ENCODE measurements around the gene BBS9.

The BBS9 gene

GRCh38 chr7:33494474-33494873 is 365.1 kb downstream of the BBS9 start:
- H3K4me3 ChIP-seq (ENCODE audit: insufficient read depth, low read depth, low read length): no peak overlapping the region
- H3K4me1 ChIP-seq (ENCODE audit: control insufficient read depth, insufficient read depth, low read length): peaks cover 5% of the 10 kb centered on the region
- H3K27ac ChIP-seq (ENCODE audit: insufficient read depth, low read depth, low read length, poor library complexity, severe bottlenecking): no peak overlapping the region
- H3K36me3 ChIP-seq (ENCODE audit: control insufficient read depth, insufficient read depth, low read length): no peaks in the 10 kb centered on the region
- H3K27me3 ChIP-seq (ENCODE audit: control insufficient read depth, insufficient read depth, low read length, poor library complexity, severe bottlenecking): no peaks in the 10 kb centered on the region
- H3K9me3 ChIP-seq (ENCODE audit: control insufficient read depth, low read length): no peaks in the 10 kb centered on the region

- WGBS, 2 experiments: 76 to 80% methylated on average over 4 to 5 of the region's 5 CpGs
- Histone ChIP-seq H3K4me3 (ENCODE audit: insufficient read depth, low read depth, low read length) (no peak overlapping the region), H3K27ac (ENCODE audit: insufficient read depth, low read depth, low read length, poor library complexity, severe bottlenecking) (no peak overlapping the region)
These were observed 365.8 kb downstream of the BBS9 start for GRCh38 chr7:33495207-33495606.

GRCh38 chr7:33497051-33497450 is 367.7 kb downstream of the BBS9 start:
- no peaks in the 10 kb centered on the region for H3K27me3 ChIP-seq (ENCODE audit: control insufficient read depth, insufficient read depth, low read length, poor library complexity, severe bottlenecking)
- WGBS, 2 experiments: 94 to 100% methylated on average over 2 of the region's 2 CpGs
- H3K4me3 ChIP-seq (ENCODE audit: insufficient read depth, low read depth, low read length): no peak overlapping the region
- no peak overlapping the region for H3K27ac ChIP-seq (ENCODE audit: insufficient read depth, low read depth, low read length, poor library complexity, severe bottlenecking)
- H3K4me1 ChIP-seq (ENCODE audit: control insufficient read depth, insufficient read depth, low read length): peaks cover 5% of the 10 kb centered on the region
- H3K9me3 ChIP-seq (ENCODE audit: control insufficient read depth, low read length): no peaks in the 10 kb centered on the region
- no peaks in the 10 kb centered on the region for H3K36me3 ChIP-seq (ENCODE audit: control insufficient read depth, insufficient read depth, low read length)

More at GRCh38 chr7:33495207-33495606, 365.8 kb downstream of the BBS9 start:
- no peaks in the 10 kb centered on the region for H3K27me3 ChIP-seq (ENCODE audit: control insufficient read depth, insufficient read depth, low read length, poor library complexity, severe bottlenecking)
- H3K4me1 ChIP-seq (ENCODE audit: control insufficient read depth, insufficient read depth, low read length): peaks cover 5% of the 10 kb centered on the region
- H3K36me3 ChIP-seq (ENCODE audit: control insufficient read depth, insufficient read depth, low read length): no peaks in the 10 kb centered on the region
- H3K9me3 ChIP-seq (ENCODE audit: control insufficient read depth, low read length): no peaks in the 10 kb centered on the region

GRCh38 chr7:33500703-33501701 is 371.6 kb downstream of the BBS9 start:
- Histone ChIP-seq H3K9me3 (ENCODE audit: control insufficient read depth, low read length) (no peaks in the 10 kb centered on the region), H3K27me3 (ENCODE audit: control insufficient read depth, insufficient read depth, low read length, poor library complexity, severe bottlenecking) (no peaks in the 10 kb centered on the region), H3K4me3 (ENCODE audit: insufficient read depth, low read depth, low read length) (no peak overlapping the region), H3K27ac (ENCODE audit: insufficient read depth, low read depth, low read length, poor library complexity, severe bottlenecking) (no peak overlapping the region), H3K4me1 (ENCODE audit: control insufficient read depth, insufficient read depth, low read length) (no peaks in the 10 kb centered on the region), H3K36me3 (ENCODE audit: control insufficient read depth, insufficient read depth, low read length) (no peaks in the 10 kb centered on the region)
- WGBS, 2 experiments: 93 to 96% methylated on average over 9 of the region's 9 CpGs

- no peaks in the 10 kb centered on the region for H3K4me1 ChIP-seq (ENCODE audit: control insufficient read depth, insufficient read depth, low read length)
- WGBS, 2 experiments: 96% methylated on average over 9 of the region's 9 CpGs
- H3K27ac ChIP-seq (ENCODE audit: insufficient read depth, low read depth, low read length, poor library complexity, severe bottlenecking): no peak overlapping the region
These were observed 373.6 kb downstream of the BBS9 start for GRCh38 chr7:33503014-33503413.

GRCh38 chr7:33503736-33504135 is 374.4 kb downstream of the BBS9 start:
- H3K36me3 ChIP-seq (ENCODE audit: control insufficient read depth, insufficient read depth, low read length): no peaks in the 10 kb centered on the region
- no peak overlapping the region for H3K27ac ChIP-seq (ENCODE audit: insufficient read depth, low read depth, low read length, poor library complexity, severe bottlenecking)
- 93 to 94% methylated on average over 4 to 5 of the region's 5 CpGs for WGBS, 2 experiments
- H3K4me1 ChIP-seq (ENCODE audit: control insufficient read depth, insufficient read depth, low read length): no peaks in the 10 kb centered on the region
- no peak overlapping the region for H3K4me3 ChIP-seq (ENCODE audit: insufficient read depth, low read depth, low read length)
- H3K9me3 ChIP-seq (ENCODE audit: control insufficient read depth, low read length): no peaks in the 10 kb centered on the region
- no peaks in the 10 kb centered on the region for H3K27me3 ChIP-seq (ENCODE audit: control insufficient read depth, insufficient read depth, low read length, poor library complexity, severe bottlenecking)

More at GRCh38 chr7:33503014-33503413, 373.6 kb downstream of the BBS9 start:
- H3K27me3 ChIP-seq (ENCODE audit: control insufficient read depth, insufficient read depth, low read length, poor library complexity, severe bottlenecking): no peaks in the 10 kb centered on the region
- H3K9me3 ChIP-seq (ENCODE audit: control insufficient read depth, low read length): no peaks in the 10 kb centered on the region
- H3K4me3 ChIP-seq (ENCODE audit: insufficient read depth, low read depth, low read length): no peak overlapping the region
- no peaks in the 10 kb centered on the region for H3K36me3 ChIP-seq (ENCODE audit: control insufficient read depth, insufficient read depth, low read length)

- Histone ChIP-seq H3K27me3 (ENCODE audit: control insufficient read depth, insufficient read depth, low read length, poor library complexity, severe bottlenecking) (no peaks in the 10 kb centered on the region), H3K27ac (ENCODE audit: insufficient read depth, low read depth, low read length, poor library complexity, severe bottlenecking) (no peak overlapping the region), H3K4me3 (ENCODE audit: insufficient read depth, low read depth, low read length) (no peak overlapping the region), H3K4me1 (ENCODE audit: control insufficient read depth, insufficient read depth, low read length) (no peaks in the 10 kb centered on the region), H3K9me3 (ENCODE audit: control insufficient read depth, low read length) (no peaks in the 10 kb centered on the region), H3K36me3 (ENCODE audit: control insufficient read depth, insufficient read depth, low read length) (no peaks in the 10 kb centered on the region)
- 95% methylated on average over 6 of the region's 6 CpGs for WGBS, 2 experiments
These were observed 374.9 kb downstream of the BBS9 start for GRCh38 chr7:33504266-33504665.

GRCh38 chr7:33509206-33509605 is 379.8 kb downstream of the BBS9 start:
- no peaks in the 10 kb centered on the region for H3K36me3 ChIP-seq (ENCODE audit: control insufficient read depth, insufficient read depth, low read length)
- H3K4me3 ChIP-seq (ENCODE audit: insufficient read depth, low read depth, low read length): no peak overlapping the region
- H3K4me1 ChIP-seq (ENCODE audit: control insufficient read depth, insufficient read depth, low read length): no peaks in the 10 kb centered on the region
- WGBS, 2 experiments: 85 to 91% methylated on average over 1 to 2 of the region's 3 CpGs
- H3K9me3 ChIP-seq (ENCODE audit: control insufficient read depth, low read length): no peaks in the 10 kb centered on the region
- no peak overlapping the region for H3K27ac ChIP-seq (ENCODE audit: insufficient read depth, low read depth, low read length, poor library complexity, severe bottlenecking)
- no peaks in the 10 kb centered on the region for H3K27me3 ChIP-seq (ENCODE audit: control insufficient read depth, insufficient read depth, low read length, poor library complexity, severe bottlenecking)

GRCh38 chr7:33511778-33512177 is 382.4 kb downstream of the BBS9 start:
- Histone ChIP-seq H3K27me3 (ENCODE audit: control insufficient read depth, insufficient read depth, low read length, poor library complexity, severe bottlenecking) (no peaks in the 10 kb centered on the region), H3K36me3 (ENCODE audit: control insufficient read depth, insufficient read depth, low read length) (no peaks in the 10 kb centered on the region), H3K4me1 (ENCODE audit: control insufficient read depth, insufficient read depth, low read length) (no peaks in the 10 kb centered on the region), H3K9me3 (ENCODE audit: control insufficient read depth, low read length) (no peaks in the 10 kb centered on the region), H3K4me3 (ENCODE audit: insufficient read depth, low read depth, low read length) (no peak overlapping the region), H3K27ac (ENCODE audit: insufficient read depth, low read depth, low read length, poor library complexity, severe bottlenecking) (no peak overlapping the region)
- 92 to 98% methylated on average over 3 of the region's 3 CpGs for WGBS, 2 experiments

GRCh38 chr7:33516568-33516967 is 387.2 kb downstream of the BBS9 start:
- Histone ChIP-seq H3K9me3 (ENCODE audit: control insufficient read depth, low read length) (no peaks in the 10 kb centered on the region), H3K27me3 (ENCODE audit: control insufficient read depth, insufficient read depth, low read length, poor library complexity, severe bottlenecking) (no peaks in the 10 kb centered on the region), H3K4me3 (ENCODE audit: insufficient read depth, low read depth, low read length) (no peak overlapping the region), H3K27ac (ENCODE audit: insufficient read depth, low read depth, low read length, poor library complexity, severe bottlenecking) (no peak overlapping the region), H3K4me1 (ENCODE audit: control insufficient read depth, insufficient read depth, low read length) (no peaks in the 10 kb centered on the region), H3K36me3 (ENCODE audit: control insufficient read depth, insufficient read depth, low read length) (no peaks in the 10 kb centered on the region)
- WGBS, 2 experiments: no CpG with 5 or more reads among the region's 1 CpG

Data from ectodermal cell (in vitro differentiated cells).